Aorta (tissue), 5 donors: ENCODE results near the gene C16orf95. TPM values are rescaled to one million over a fixed set of nuclear protein-coding genes. Genes with fewer than 3 reads are reported as not detected.

Source experiments
- ATAC-seq: fragments of 200-7000 bp; cut with Tn5 transposase; one replicate; pipeline ENCODE4 v1.9.1; 2022; ENCODE audit warnings: moderate library complexity; ENCODE audit not compliant: low FRiP score
- DNase-seq, 2 donors: peaks; one replicate each; pipeline ENCODE4 v3.0.0-alpha.2; 2020
- H3K27ac ChIP-seq, 2 donors: one replicate each; pipeline ENCODE4 v1.5.1; 2013; ENCODE audit warnings: low read length in 2 of 2, mild to moderate bottlenecking in 2 of 2, moderate library complexity in 2 of 2, control low read depth in 1 of 2, inconsistent platforms in 1 of 2, low read depth in 1 of 2
- H3K27me3 ChIP-seq, 2 donors: one replicate each; pipeline ENCODE4 v1.6.1; 2013; ENCODE audit warnings: control low read depth in 1 of 2, low read length in 1 of 2, mild to moderate bottlenecking in 1 of 2, moderate library complexity in 1 of 2; ENCODE audit not compliant: insufficient read depth in 2 of 2, control insufficient read depth in 1 of 2
- H3K36me3 ChIP-seq, 2 donors: one replicate each; pipeline ENCODE4 v1.6.1; 2013; ENCODE audit warnings: control low read depth in 1 of 2, low read length in 1 of 2, mild to moderate bottlenecking in 1 of 2; ENCODE audit not compliant: insufficient read depth in 2 of 2, control insufficient read depth in 1 of 2
- H3K4me1 ChIP-seq, 2 donors: one replicate each; pipeline ENCODE4 v1.6.1; 2013; ENCODE audit warnings: low read length in 2 of 2, control low read depth in 1 of 2, mild to moderate bottlenecking in 1 of 2, moderate library complexity in 1 of 2; ENCODE audit not compliant: insufficient read depth in 2 of 2, control insufficient read depth in 1 of 2
- H3K4me3 ChIP-seq, 2 donors: one replicate each; pipeline ENCODE4 v1.5.1; 2013; ENCODE audit warnings: low read length in 2 of 2, control low read depth in 1 of 2, mild to moderate bottlenecking in 1 of 2
- H3K9me3 ChIP-seq: one replicate; pipeline ENCODE4 v1.6.1; 2013; ENCODE audit warnings: mild to moderate bottlenecking, low read length; ENCODE audit not compliant: control insufficient read depth
- WGBS, 2 donors: extraction: QIAGEN DNeasy Blood & Tissue Kit; methylation state at CpG; one replicate each; pipeline ENCODE4 v1.1.7; 2013; 5-methylcytosine and 5-hydroxymethylcytosine counted together
- intact Hi-C, 2 donors: fragments of 100-400 bp; cut with DNase I; formaldehyde crosslinking; loops; one replicate each; pipeline versions ENCODE4 v1.14.2 to v1.15.0; 2022
- polyA plus RNA-seq, 2 donors: library from polyadenylated mRNA; stranded (reverse); fragments of 200-250 nt; gene quantifications; one replicate each; pipeline ENCODE4 v1.2.3, GENCODE V29; 2013
- total RNA-seq, 2 donors: library from RNA; stranded (reverse); fragmentation: NEBNext Ultra II Directional; extraction: Animal tissue kit (Norgen Biotek cat#: 25700); gene quantifications; one replicate each; pipeline ENCODE4 v1.2.1, GENCODE V29; 2021
- donor health status: healthy with polysubstance abuse.
- donor health status: Bipolar disorder and iron deficiency.
- donor health status: DM: no; HTN: no; CAD: no.
- donor health status: DM: no; HTN: no; CAD: no.
- donor health status: DM: yes; HTN: yes; CAD: no.

C16orf95 gene
- total and polyA plus RNA-seq, 4 donors = 2.2 to 6.6 (median 4.2) TPM

GRCh38 chr16:87360862-87361610 is 43.8 kb upstream of the C16orf95 start:
- Histone ChIP-seq H3K4me1 (no peaks in the 10 kb centered on the region), H3K27me3 (no peaks in the 10 kb centered on the region), H3K4me3 (no peak overlapping the region), H3K9me3 (no peaks in the 10 kb centered on the region), H3K36me3 (peaks cover 0 to 4% of the 10 kb centered on the region in 2 donors), H3K27ac (no peak overlapping the region)
- no peak for ATAC-seq
- intact Hi-C loops = no loop called here
- WGBS, 2 donors = 97 to 98% methylated on average over 16 of the region's 16 CpGs
- no peak for DNase-seq

GRCh38 chr16:87359121-87359520 is 41.9 kb upstream of the C16orf95 start:
- peaks cover 0 to 4% of the 10 kb centered on the region in 2 donors for H3K36me3 ChIP-seq
- 94 to 96% methylated on average over 7 of the region's 7 CpGs for WGBS, 2 donors

DNA sequence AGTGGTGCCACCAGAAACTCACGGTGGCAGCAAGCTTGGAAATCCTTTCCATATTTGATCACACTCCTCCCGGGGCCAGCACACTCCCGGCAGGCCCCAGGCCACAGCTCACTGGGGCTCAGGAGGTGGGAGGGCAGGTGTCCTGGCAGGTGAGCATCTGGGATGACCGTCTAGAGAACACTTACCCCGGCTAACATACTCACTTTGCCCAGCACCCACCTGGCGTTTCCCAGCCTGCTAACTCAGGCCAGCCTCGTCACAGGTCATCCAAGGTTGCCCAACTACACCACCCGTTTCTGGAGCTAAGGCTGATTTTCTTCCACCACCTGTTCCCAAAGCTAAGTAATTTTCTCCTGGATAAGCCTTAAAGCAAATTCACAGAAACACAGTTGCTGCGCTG is 41.5 kb upstream of the C16orf95 start:
- H3K36me3 ChIP-seq = peaks cover 0 to 4% of the 10 kb centered on the region in 2 donors
- ATAC-seq (no peak), DNase-seq (no peak)
- no peaks in the 10 kb centered on the region for H3K27me3 ChIP-seq
- no peak overlapping the region for H3K4me3 ChIP-seq
- WGBS, 2 donors = 81% methylated on average over 9 of the region's 9 CpGs
- intact Hi-C loops = no loop called here
- H3K27ac ChIP-seq = no peak overlapping the region
- no peaks in the 10 kb centered on the region for H3K9me3 ChIP-seq
- H3K4me1 ChIP-seq = no peaks in the 10 kb centered on the region

More at GRCh38 chr16:87359121-87359520, 41.9 kb upstream of the C16orf95 start:
- no peak overlapping the region for H3K4me3 ChIP-seq
- H3K27ac ChIP-seq = no peak overlapping the region
- no peaks in the 10 kb centered on the region for H3K27me3 ChIP-seq
- intact Hi-C loops = no loop called here
- ATAC-seq (no peak), DNase-seq (no peak)
- H3K4me1 ChIP-seq = no peaks in the 10 kb centered on the region
- H3K9me3 ChIP-seq = no peaks in the 10 kb centered on the region

GRCh38 chr16:87358250-87358649 is 41.1 kb upstream of the C16orf95 start:
- intact Hi-C loops = no loop called here
- WGBS, 2 donors = 90 to 91% methylated on average over 17 of the region's 17 CpGs
- Histone ChIP-seq H3K9me3 (no peaks in the 10 kb centered on the region), H3K36me3 (peaks cover 0 to 4% of the 10 kb centered on the region in 2 donors), H3K27me3 (no peaks in the 10 kb centered on the region), H3K4me3 (no peak overlapping the region), H3K27ac (no peak overlapping the region), H3K4me1 (no peaks in the 10 kb centered on the region)
- DNase-seq (no peak), ATAC-seq (no peak)

- intact Hi-C loops = no loop called here
- Histone ChIP-seq H3K4me1 (no peaks in the 10 kb centered on the region), H3K27me3 (no peaks in the 10 kb centered on the region), H3K36me3 (peaks cover 0 to 4% of the 10 kb centered on the region in 2 donors), H3K9me3 (no peaks in the 10 kb centered on the region), H3K4me3 (no peak overlapping the region), H3K27ac (no peak overlapping the region)
- no peak for ATAC-seq
- no peak for DNase-seq
- WGBS, 2 donors = 88 to 90% methylated on average over 8 of the region's 8 CpGs
These were observed 39.3 kb upstream of the C16orf95 start for GRCh38 chr16:87356491-87356853.

DNA sequence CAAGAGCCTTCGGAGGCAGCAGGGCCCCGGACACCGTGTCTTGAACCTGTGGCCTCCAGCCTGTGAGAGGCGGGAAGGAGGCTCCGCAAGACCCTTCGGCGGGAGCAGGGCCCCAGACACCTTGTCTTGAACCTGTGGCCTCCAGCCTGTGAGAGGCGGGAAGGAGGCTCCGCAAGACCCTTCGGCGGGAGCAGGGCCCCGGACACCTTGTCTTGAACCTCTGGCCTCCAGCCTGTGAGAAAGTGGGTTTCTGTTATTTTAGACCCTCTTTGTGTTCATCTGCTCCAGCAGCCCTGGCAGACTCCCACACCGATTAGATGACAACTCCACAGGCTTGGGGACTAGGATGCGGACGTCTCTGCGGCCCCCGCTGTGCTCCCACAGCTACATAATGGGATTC is 36.4 kb upstream of the C16orf95 start:
- Histone ChIP-seq H3K27me3 (no peaks in the 10 kb centered on the region), H3K36me3 (peaks cover 0 to 2% of the 10 kb centered on the region in 2 donors), H3K9me3 (no peaks in the 10 kb centered on the region), H3K4me1 (no peaks in the 10 kb centered on the region), H3K27ac (no peak overlapping the region), H3K4me3 (no peak overlapping the region)
- intact Hi-C loops = no loop called here
- ATAC-seq (no peak), DNase-seq (no peak)
- WGBS, 2 donors = 89 to 91% methylated on average over 17 of the region's 17 CpGs

DNA sequence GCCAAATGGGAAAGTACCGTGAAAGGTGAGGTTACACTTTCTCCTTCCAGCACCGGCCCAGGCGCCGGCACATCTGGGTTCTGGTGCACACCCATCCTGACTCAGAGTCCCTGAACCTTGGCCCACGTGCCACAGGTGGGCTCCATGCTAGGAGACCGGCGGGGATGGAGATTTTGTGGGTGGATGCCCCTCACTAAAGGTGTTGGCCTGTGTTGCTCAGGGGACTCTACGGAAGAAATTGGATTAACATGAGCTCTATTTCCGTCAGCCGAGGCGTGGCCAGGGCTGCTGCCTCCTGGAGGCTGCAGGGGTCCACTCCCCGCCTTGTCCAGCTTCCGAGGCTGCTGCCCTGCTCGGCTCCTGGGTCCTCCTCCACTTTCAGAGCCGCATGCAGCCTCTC is 35.6 kb upstream of the C16orf95 start:
- Histone ChIP-seq H3K4me3 (no peak overlapping the region), H3K9me3 (no peaks in the 10 kb centered on the region), H3K27me3 (no peaks in the 10 kb centered on the region), H3K27ac (no peak overlapping the region), H3K36me3 (no peaks in the 10 kb centered on the region), H3K4me1 (no peaks in the 10 kb centered on the region)
- intact Hi-C loops = no loop called here
- ATAC-seq (no peak), DNase-seq (no peak)
- WGBS, 2 donors = 93 to 94% methylated on average over 15 of the region's 15 CpGs

- ATAC-seq (no peak), DNase-seq (no peak)
- Histone ChIP-seq H3K27me3 (no peaks in the 10 kb centered on the region), H3K9me3 (no peaks in the 10 kb centered on the region), H3K27ac (no peak overlapping the region), H3K4me3 (no peak overlapping the region), H3K4me1 (no peaks in the 10 kb centered on the region), H3K36me3 (peaks cover 0 to 1% of the 10 kb centered on the region in 2 donors)
- 59 to 61% methylated on average over 9 of the region's 9 CpGs for WGBS, 2 donors
- intact Hi-C loops = no loop called here
These were observed 34.1 kb upstream of the C16orf95 start for GRCh38 chr16:87351320-87351698.

GRCh38 chr16:87350681-87351319 is 33.6 kb upstream of the C16orf95 start:
- Histone ChIP-seq H3K4me3 (no peak overlapping the region), H3K9me3 (no peaks in the 10 kb centered on the region), H3K36me3 (peaks cover 0 to 1% of the 10 kb centered on the region in 2 donors), H3K27ac (no peak overlapping the region), H3K4me1 (no peaks in the 10 kb centered on the region), H3K27me3 (no peaks in the 10 kb centered on the region)
- ATAC-seq (no peak), DNase-seq (no peak)
- WGBS, 2 donors = 26 to 41% methylated on average over 23 of the region's 23 CpGs
- intact Hi-C loops = no loop called here
